ENCODE measurements around the gene GPS2. TPM values are rescaled to one million over a fixed set of nuclear protein-coding genes. Genes with fewer than 3 reads are reported as not detected.

Gene GPS2
- total RNA-seq, 1 donor from 2014 or later = 24.5 TPM

DNA sequence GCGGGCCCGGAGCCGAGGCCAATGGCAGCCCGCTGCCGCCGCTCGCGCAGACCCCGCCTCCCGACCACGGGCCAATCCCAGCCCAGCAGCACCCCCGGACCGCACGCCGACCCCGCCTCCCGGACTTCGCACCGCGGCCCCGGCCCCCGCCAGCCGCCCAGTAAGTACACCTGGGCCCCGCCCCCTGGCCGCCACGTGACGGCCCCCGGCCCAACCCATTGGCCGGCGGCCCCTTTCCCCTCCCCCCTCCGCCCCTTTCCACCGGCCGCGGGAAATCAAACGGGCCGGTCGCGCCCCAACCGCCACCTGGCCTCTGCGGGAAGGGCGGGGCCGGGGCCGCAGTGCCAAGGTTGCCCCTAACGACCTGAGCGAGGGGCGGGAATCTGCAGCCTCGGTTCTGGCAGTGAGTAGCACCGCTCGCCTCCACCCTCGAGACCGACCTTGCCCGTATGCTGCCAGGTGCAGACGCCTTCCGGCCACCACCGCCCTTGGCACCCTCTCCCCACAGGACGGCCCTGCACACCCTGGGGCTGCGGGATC, 20.5 kb downstream of the GPS2 start, which contains the start of gene YBX2:
TSS of gene YBX2 (minus strand) at position 26 of the 540 bp plus-strand sequence. CDS start 139 bp downstream, outside the sequence.
- Histone ChIP-seq H3K27me3 (ENCODE audit: control insufficient read depth in 3 of 3, insufficient read depth in 3 of 3, low read length in 3 of 3) (peaks cover 0 to 7% (median 6%) of the 10 kb centered on the region in 3 donors), H3K4me3 (ENCODE audit: low read length in 3 of 3) (peak within 1 kb of the TSS in 2 of 3 donors; percentile 60 to 61), H3K27ac (ENCODE audit: low read depth, low read length) (no peak within 1 kb of the TSS), H3K9ac (ENCODE audit: low read depth in 1 of 3, low read length in 3 of 3) (peak within 1 kb of the TSS in 2 of 3 donors; percentile 51 to 72), H3K36me3 (ENCODE audit: control insufficient read depth in 3 of 3, insufficient read depth in 3 of 3, low read length in 3 of 3) (no peaks in the 10 kb centered on the region), H3K4me1 (ENCODE audit: control insufficient read depth in 3 of 3, insufficient read depth in 3 of 3, low read length in 3 of 3) (peaks cover 53 to 63% (median 61%) of the 10 kb centered on the region in 3 donors), H3K9me3 (ENCODE audit: control insufficient read depth in 3 of 3, low read length in 3 of 3) (no peaks in the 10 kb centered on the region)

DNA sequence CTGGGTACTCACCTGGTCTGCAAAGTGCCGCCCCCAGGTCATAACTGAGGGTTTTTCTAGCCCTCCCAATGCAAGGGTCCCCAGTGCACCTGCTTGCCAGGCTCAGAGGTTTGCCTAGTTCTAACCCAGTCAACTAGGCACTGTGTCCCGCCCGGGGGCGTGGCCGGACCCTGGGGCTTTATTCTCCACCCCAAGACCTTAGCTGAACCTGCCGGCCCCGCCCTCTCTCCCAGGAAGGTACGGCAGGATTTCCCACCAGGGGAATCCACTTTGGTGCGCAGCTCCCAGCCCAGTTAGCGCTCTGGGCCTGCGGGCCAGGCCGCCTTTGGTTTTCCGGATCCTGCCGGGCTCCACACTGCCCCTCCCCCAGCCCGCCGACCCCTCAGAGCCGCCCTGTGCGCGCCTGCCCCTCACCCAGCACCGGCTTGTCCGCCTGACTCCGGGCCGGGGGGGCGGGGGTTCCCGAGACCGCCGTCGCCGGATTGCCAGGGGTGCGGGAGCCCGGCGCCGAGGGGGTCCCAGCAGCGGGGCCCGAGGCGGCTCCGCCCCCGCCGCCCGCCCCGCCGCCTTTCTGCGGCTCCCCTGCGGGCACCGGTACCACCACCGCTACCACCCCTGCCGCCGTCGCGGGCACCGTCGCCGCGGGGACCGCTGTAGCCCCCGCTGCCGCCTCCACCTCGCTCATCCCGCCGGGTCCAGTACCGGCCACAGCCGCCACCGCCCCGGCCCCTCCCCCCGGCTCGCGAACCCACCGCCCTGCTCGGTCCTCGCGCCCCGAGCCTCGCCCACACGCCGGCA, 21.1 kb downstream of the GPS2 start:
- Histone ChIP-seq H3K4me1 (ENCODE audit: control insufficient read depth in 3 of 3, insufficient read depth in 3 of 3, low read length in 3 of 3) (peaks cover 53 to 65% (median 61%) of the 10 kb centered on the region in 3 donors), H3K9ac (ENCODE audit: low read depth in 1 of 3, low read length in 3 of 3) (peak overlapping the region in 1 of 3 donors; percentile 45), H3K27ac (ENCODE audit: low read depth, low read length) (no peak overlapping the region), H3K27me3 (ENCODE audit: control insufficient read depth in 3 of 3, insufficient read depth in 3 of 3, low read length in 3 of 3) (peaks cover 0 to 7% (median 6%) of the 10 kb centered on the region in 3 donors), H3K9me3 (ENCODE audit: control insufficient read depth in 3 of 3, low read length in 3 of 3) (no peaks in the 10 kb centered on the region), H3K4me3 (ENCODE audit: low read length in 3 of 3) (no peak overlapping the region), H3K36me3 (ENCODE audit: control insufficient read depth in 3 of 3, insufficient read depth in 3 of 3, low read length in 3 of 3) (no peaks in the 10 kb centered on the region)

DNA sequence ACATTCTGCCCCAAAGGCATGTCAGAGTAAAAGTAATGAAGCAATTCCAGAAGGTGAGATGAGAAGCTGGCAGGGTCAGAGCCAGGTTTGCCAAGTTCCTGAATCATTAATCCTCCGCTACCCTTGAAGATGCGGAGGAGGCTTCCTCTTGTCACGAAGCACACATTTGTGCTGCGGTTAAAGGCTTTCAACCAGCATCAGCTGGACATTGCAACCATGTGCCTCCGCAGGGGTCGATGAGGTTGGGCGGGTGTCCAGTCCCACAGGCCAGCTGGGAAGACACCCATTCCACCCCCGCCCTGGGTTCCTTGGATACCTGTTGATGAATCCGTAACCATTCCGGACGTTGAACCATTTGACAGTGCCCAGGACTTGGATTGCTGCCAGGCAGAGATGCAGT, 22.0 kb downstream of the GPS2 start:
- no peaks in the 10 kb centered on the region for H3K36me3 ChIP-seq (ENCODE audit: control insufficient read depth in 3 of 3, insufficient read depth in 3 of 3, low read length in 3 of 3)
- no peak overlapping the region for H3K27ac ChIP-seq (ENCODE audit: low read depth, low read length)
- no peak overlapping the region for H3K4me3 ChIP-seq (ENCODE audit: low read length in 3 of 3)
- peak overlapping the region in 1 of 3 donors; percentile 54 for H3K9ac ChIP-seq (ENCODE audit: low read depth in 1 of 3, low read length in 3 of 3)
- H3K27me3 ChIP-seq (ENCODE audit: control insufficient read depth in 3 of 3, insufficient read depth in 3 of 3, low read length in 3 of 3) = peaks cover 0 to 7% (median 6%) of the 10 kb centered on the region in 3 donors
- peaks cover 53 to 72% (median 63%) of the 10 kb centered on the region in 3 donors for H3K4me1 ChIP-seq (ENCODE audit: control insufficient read depth in 3 of 3, insufficient read depth in 3 of 3, low read length in 3 of 3)
- no peaks in the 10 kb centered on the region for H3K9me3 ChIP-seq (ENCODE audit: control insufficient read depth in 3 of 3, low read length in 3 of 3)

DNA sequence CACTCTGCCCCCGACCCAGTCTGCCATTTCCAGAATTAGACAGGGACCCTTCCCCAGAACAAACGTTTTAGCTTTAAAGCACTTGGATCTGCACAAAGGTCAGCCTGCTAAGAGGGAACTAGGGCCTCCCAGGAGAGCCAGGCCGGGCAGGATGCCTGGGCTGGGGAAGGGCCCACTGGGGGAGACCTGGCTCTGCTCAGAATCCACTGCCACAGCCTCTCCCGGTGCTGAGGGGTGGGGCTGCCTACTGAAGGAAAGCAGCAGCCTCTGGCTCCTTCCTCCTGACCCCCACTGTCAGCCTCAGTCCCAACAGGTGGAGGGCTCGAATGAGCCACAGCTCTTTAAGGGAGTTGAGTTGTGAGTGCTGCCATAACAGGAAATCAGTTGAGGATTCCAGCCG, 22.4 kb downstream of the GPS2 start:
- Histone ChIP-seq H3K9me3 (ENCODE audit: control insufficient read depth in 3 of 3, low read length in 3 of 3) (no peaks in the 10 kb centered on the region), H3K4me1 (ENCODE audit: control insufficient read depth in 3 of 3, insufficient read depth in 3 of 3, low read length in 3 of 3) (peaks cover 53 to 75% (median 66%) of the 10 kb centered on the region in 3 donors), H3K27ac (ENCODE audit: low read depth, low read length) (peak overlapping the region; percentile 33), H3K9ac (ENCODE audit: low read depth in 1 of 3, low read length in 3 of 3) (peak overlapping the region in 1 of 3 donors; percentile 54), H3K36me3 (ENCODE audit: control insufficient read depth in 3 of 3, insufficient read depth in 3 of 3, low read length in 3 of 3) (peaks cover 0 to 3% (median 0%) of the 10 kb centered on the region in 3 donors), H3K27me3 (ENCODE audit: control insufficient read depth in 3 of 3, insufficient read depth in 3 of 3, low read length in 3 of 3) (peaks cover 0 to 7% (median 6%) of the 10 kb centered on the region in 3 donors), H3K4me3 (ENCODE audit: low read length in 3 of 3) (no peak overlapping the region)

DNA sequence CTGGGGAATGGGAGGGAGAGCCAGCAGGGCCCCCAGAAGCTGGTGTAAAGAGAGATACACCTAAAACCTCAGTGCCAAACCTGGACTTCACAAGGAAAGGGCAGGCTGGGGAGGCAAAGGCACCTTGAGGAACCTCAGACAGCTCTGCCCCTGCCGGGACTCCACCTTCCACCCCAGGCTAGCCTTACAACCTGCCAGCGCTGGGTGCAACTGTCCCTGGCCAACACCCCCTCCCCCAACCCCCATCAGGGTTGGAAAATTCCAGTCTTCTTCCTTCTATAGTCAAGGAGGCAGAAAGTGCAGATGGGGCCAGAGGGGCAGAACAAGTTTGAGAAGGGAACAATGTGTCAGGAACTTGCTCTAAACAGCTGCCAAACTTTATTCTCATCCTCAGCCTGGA, 23.0 kb downstream of the GPS2 start:
- Histone ChIP-seq H3K4me3 (ENCODE audit: low read length in 3 of 3) (no peak overlapping the region), H3K9me3 (ENCODE audit: control insufficient read depth in 3 of 3, low read length in 3 of 3) (no peaks in the 10 kb centered on the region), H3K27me3 (ENCODE audit: control insufficient read depth in 3 of 3, insufficient read depth in 3 of 3, low read length in 3 of 3) (peaks cover 0 to 7% (median 6%) of the 10 kb centered on the region in 3 donors), H3K27ac (ENCODE audit: low read depth, low read length) (no peak overlapping the region), H3K4me1 (ENCODE audit: control insufficient read depth in 3 of 3, insufficient read depth in 3 of 3, low read length in 3 of 3) (peaks cover 55 to 80% (median 72%) of the 10 kb centered on the region in 3 donors), H3K36me3 (ENCODE audit: control insufficient read depth in 3 of 3, insufficient read depth in 3 of 3, low read length in 3 of 3) (peaks cover 3 to 8% (median 4%) of the 10 kb centered on the region in 3 donors), H3K9ac (ENCODE audit: low read depth in 1 of 3, low read length in 3 of 3) (peak overlapping the region in 2 of 3 donors; percentile 5 to 54)

DNA sequence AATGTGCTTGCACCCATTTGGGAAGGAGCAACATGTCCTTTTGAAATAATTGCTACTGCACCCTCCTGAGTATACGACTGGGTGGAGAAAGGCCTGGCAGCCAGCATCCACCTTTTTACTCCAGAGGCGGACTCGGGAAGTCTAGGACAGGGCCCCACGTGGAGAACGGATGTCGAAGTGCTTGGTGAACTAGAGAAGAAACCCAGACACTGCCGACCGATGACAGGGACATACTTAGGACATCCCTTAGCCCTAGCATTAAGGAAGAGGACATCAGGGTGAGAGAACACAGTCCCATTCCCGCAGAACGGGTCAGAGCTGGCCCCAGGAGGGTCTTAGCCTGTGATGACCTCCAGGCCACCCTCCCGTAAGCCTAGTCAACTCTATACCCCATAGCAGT, 24.5 kb downstream of the GPS2 start:
- Histone ChIP-seq H3K4me3 (ENCODE audit: low read length in 3 of 3) (no peak overlapping the region), H3K36me3 (ENCODE audit: control insufficient read depth in 3 of 3, insufficient read depth in 3 of 3, low read length in 3 of 3) (peaks cover 13 to 20% (median 14%) of the 10 kb centered on the region in 3 donors), H3K9me3 (ENCODE audit: control insufficient read depth in 3 of 3, low read length in 3 of 3) (no peaks in the 10 kb centered on the region), H3K27me3 (ENCODE audit: control insufficient read depth in 3 of 3, insufficient read depth in 3 of 3, low read length in 3 of 3) (peaks cover 0 to 7% (median 6%) of the 10 kb centered on the region in 3 donors), H3K4me1 (ENCODE audit: control insufficient read depth in 3 of 3, insufficient read depth in 3 of 3, low read length in 3 of 3) (peaks cover 53 to 82% (median 74%) of the 10 kb centered on the region in 3 donors), H3K9ac (ENCODE audit: low read depth in 1 of 3, low read length in 3 of 3) (peak overlapping the region in 1 of 3 donors; percentile 63), H3K27ac (ENCODE audit: low read depth, low read length) (peak overlapping the region; percentile 58)

DNA sequence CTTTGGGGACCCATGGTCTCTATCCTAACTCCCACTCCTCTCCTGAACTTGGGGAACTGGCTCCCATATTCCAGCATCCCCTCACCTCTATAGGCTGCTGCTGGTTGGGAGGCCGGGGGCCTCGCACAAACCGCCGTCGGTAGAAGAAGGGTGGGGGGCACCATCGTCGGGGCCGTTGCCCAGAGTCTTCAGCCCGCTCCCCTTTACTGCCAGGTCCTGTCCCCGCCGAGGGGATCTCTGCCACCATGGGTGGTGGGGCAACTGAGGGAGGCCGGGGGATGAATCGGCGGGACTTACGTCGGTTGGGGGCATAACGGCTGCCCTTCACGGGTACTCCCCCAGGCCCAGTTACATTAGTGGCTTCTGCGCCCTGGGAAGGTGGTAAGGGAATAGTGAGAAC, 25.0 kb downstream of the GPS2 start:
- Histone ChIP-seq H3K9me3 (ENCODE audit: control insufficient read depth in 3 of 3, low read length in 3 of 3) (no peaks in the 10 kb centered on the region), H3K4me1 (ENCODE audit: control insufficient read depth in 3 of 3, insufficient read depth in 3 of 3, low read length in 3 of 3) (peaks cover 54 to 82% (median 74%) of the 10 kb centered on the region in 3 donors), H3K27ac (ENCODE audit: low read depth, low read length) (peak overlapping the region; percentile 58), H3K27me3 (ENCODE audit: control insufficient read depth in 3 of 3, insufficient read depth in 3 of 3, low read length in 3 of 3) (peaks cover 0 to 7% (median 6%) of the 10 kb centered on the region in 3 donors), H3K9ac (ENCODE audit: low read depth in 1 of 3, low read length in 3 of 3) (peak overlapping the region in 2 of 3 donors; percentile 6 to 63), H3K4me3 (ENCODE audit: low read length in 3 of 3) (no peak overlapping the region), H3K36me3 (ENCODE audit: control insufficient read depth in 3 of 3, insufficient read depth in 3 of 3, low read length in 3 of 3) (peaks cover 18 to 25% (median 19%) of the 10 kb centered on the region in 3 donors)

DNA sequence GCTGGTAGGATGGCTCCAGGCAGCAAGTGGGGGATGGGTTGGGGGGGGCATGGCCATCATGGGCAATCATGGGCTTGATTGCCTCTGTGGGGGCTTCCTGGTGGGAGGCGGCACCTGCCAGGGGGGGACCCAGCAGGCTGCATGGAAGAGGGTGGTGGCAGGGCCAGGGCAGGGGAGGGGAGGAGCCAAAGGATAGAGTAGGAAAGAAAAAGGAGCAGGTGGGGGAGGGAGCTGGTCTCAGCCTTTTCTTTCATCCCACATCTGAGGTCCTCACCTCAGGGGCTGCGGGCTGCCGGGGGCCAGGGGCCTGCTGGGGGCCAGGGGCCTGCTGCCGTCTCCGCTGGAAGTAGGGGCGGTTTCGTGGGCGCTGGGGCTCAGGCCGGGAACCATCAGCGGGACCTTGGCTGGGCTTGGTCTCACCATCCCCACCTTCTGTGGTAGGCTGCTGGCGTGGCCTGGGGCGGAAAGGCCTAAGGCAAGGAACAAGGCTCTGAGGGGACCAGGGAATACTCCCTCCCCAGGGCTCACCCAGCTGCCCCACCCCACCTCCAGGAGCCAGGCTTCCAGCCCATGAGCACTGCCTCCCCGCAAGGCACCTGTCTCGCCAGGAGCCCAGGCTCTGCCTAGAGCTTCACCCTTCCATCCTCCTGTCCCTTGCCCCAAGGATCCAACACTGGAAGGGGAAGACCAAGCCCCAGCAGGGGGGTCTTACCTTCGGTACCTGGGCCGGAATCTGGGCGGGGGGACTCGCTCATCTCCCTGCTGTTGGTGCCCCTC, 25.7 kb downstream of the GPS2 start:
- peaks cover 57 to 85% (median 77%) of the 10 kb centered on the region in 3 donors for H3K4me1 ChIP-seq (ENCODE audit: control insufficient read depth in 3 of 3, insufficient read depth in 3 of 3, low read length in 3 of 3)
- peak overlapping the region; percentile 58 for H3K27ac ChIP-seq (ENCODE audit: low read depth, low read length)
- peaks cover 0 to 7% (median 6%) of the 10 kb centered on the region in 3 donors for H3K27me3 ChIP-seq (ENCODE audit: control insufficient read depth in 3 of 3, insufficient read depth in 3 of 3, low read length in 3 of 3)

DNA sequence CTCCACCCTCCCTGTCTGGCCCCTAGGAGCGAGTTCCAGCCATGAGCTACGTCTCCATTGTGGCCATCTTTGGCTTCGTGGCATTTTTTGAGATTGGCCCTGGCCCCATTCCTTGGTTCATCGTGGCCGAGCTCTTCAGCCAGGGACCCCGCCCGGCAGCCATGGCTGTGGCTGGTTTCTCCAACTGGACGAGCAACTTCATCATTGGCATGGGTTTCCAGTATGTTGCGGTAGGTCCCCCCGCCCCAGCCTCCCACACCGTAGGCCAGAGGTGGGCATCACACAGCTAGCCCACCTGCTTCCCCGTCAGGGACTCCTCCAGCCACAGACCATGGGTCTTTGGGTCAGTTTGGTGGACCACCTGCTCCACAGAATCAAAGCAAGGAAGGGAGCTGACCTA, 29.5 kb downstream of the GPS2 start:
- Histone ChIP-seq H3K9me3 (ENCODE audit: control insufficient read depth in 3 of 3, low read length in 3 of 3) (no peaks in the 10 kb centered on the region), H3K27ac (ENCODE audit: low read depth, low read length) (peak overlapping the region; percentile 36), H3K36me3 (ENCODE audit: control insufficient read depth in 3 of 3, insufficient read depth in 3 of 3, low read length in 3 of 3) (peaks cover 34 to 51% (median 35%) of the 10 kb centered on the region in 3 donors), H3K9ac (ENCODE audit: low read depth in 1 of 3, low read length in 3 of 3) (peak overlapping the region in 2 of 3 donors; percentile 32 to 99), H3K27me3 (ENCODE audit: control insufficient read depth in 3 of 3, insufficient read depth in 3 of 3, low read length in 3 of 3) (peaks cover 0 to 2% (median 0%) of the 10 kb centered on the region in 3 donors), H3K4me1 (ENCODE audit: control insufficient read depth in 3 of 3, insufficient read depth in 3 of 3, low read length in 3 of 3) (peaks cover 50 to 83% (median 71%) of the 10 kb centered on the region in 3 donors), H3K4me3 (ENCODE audit: low read length in 3 of 3) (no peak overlapping the region)

More for the DNA sequence above, 25.7 kb downstream of the GPS2 start:
- H3K9me3 ChIP-seq (ENCODE audit: control insufficient read depth in 3 of 3, low read length in 3 of 3) = no peaks in the 10 kb centered on the region
- peak overlapping the region in 1 of 3 donors; percentile 6 for H3K9ac ChIP-seq (ENCODE audit: low read depth in 1 of 3, low read length in 3 of 3)
- H3K4me3 ChIP-seq (ENCODE audit: low read length in 3 of 3) = no peak overlapping the region
- H3K36me3 ChIP-seq (ENCODE audit: control insufficient read depth in 3 of 3, insufficient read depth in 3 of 3, low read length in 3 of 3) = peaks cover 25 to 33% (median 27%) of the 10 kb centered on the region in 3 donors
